Stimulated activated CD4-positive, alpha-beta T cell treated with anti-CD3 and anti-CD28 coated beads, Interleukin-4, amount 100 ng/mL, for 24 hours (primary cell): ENCODE results near the gene ABITRAM.
"Not testable (repeated sequence)": the region's sequence is repeated elsewhere in the genome, so short reads cannot be mapped to it uniquely, and the experiment has no call there.

Experiments
- DNase-seq: peaks from one replicate; pipeline ENCODE4 v3.0.0-alpha.2; 2020

The ABITRAM gene

DNA sequence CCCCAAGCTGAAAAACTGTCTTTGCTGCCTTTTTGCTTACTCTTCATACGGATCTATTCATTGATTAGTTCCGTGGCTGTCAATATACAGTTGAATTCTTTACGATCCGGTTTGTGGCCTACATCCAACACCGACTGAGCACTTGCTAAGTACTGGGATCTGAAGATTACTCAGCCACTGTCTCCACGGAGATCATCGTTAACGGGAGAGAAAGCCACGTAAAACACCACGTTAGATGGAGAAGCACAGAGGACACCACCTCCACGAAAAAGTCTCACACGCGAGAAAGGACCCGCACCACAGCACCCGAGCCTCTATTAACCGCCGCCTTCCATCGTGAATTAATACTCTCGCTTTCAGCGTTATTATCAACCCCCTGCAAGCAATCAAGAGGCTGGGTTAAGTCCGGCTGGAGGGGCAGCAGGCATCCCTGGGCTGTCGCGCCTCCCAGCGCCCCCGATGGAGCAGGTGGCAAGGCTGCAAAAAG lies 926 bp upstream of the ABITRAM start:
- DNase-seq, result no peak

DNA sequence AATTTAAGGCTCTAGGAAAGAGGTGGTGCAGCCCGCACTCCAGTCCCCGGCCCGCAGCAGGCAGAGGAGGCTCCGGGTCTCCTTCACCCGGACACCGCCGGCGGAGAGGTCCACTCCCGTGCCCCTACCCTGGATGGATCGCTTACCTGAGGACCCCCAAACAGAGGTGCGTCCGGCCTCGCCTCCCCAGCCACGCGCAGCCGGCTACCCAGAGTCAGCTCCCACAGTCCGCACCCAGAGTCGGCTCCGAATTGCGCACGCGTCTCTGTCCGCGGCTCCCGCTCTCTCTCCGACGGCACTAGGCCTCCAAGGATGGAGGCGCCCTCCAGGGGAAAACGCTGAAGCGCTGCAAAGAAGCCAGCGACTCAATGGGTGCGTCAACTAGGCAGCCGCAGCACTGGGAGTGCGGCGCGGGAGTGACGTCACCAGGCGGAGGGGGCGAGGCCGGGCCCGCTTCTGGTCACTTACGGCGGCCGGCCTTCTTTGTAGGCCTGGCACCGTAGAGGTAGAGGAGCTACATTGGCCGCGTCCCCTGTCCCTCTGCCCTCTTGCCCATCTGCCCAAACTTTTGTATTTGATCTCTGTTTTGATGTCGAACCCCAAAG lies 380 bp upstream of the ABITRAM start, which contains the start of gene ELP1:
TSS of gene ELP1 (minus strand) at position 407 of the 605 bp plus-strand sequence. CDS start 2,978 bp downstream, outside the sequence.
- DNase-seq, result peak; percentile 93

DNA sequence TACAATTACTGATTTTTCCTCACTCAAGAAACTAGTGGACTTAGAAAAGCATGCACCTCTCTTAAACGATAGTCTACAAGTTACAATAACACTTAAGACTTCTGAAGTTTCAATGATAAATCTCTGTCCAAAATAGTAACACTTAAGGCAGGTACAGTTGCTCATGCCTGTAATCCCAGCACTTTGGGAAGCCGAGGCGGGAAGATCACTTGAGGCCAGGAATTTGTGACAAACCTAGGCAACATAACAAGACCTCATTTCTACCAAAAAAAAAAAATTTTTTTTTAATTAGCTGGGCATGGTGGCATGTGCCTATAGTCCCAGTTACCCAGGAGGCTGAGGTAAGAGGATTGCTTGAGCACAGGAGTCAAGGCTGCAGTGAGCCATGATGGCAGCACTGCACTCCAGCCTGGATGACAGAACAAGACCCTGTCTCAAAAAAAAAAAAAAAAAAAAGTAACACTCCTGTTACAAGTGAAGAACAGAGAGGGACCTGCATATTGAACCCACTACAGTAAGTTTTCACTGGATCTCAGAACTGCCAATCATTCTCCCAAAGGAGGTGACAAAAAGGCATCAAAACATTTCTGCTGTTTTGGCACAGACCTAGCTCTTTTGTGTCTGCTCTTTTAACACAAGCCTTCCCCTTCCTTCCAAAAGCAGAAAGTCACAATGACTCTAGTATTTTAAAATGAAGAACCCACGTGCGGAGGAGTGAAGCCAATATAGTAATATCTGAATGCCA lies 3.5 kb downstream of the ABITRAM start:
- no peak for DNase-seq

DNA sequence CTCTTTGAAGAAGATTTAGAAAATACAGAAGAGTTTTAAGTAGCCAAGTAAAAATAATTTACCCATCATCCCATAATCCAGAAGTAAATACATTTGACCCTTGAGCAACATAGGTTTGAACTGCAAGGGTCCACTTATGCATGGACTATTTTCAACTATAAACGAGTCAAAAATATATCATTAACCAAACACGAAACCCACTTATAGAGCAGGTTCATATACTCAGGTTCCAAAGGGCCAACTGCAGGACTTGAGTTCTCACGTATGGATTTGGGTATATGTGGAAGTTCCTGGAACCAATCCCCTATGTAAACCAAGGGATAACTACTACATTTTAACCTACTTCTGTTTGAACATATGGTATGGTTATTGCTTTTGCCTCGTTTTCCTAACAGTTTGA lies 5.8 kb downstream of the ABITRAM start:
- no peak for DNase-seq

DNA sequence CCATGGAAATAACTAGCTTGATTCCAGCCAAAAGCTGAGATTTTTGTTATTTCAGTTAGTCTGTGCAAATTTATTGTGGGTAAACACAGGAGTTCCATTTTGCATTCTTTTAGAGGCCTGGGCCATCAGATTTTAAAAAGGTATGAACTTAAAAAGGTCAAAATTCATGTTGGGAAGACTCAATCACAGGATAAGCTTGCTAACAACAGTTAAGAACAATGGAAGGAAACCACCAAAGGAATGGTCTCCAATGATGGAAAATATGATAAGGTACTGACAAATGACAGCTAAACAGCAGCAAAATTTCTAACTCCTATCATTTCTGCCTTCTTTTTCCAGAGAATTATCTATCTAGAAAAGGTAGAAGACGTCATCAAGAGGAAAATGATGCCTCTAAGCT lies 16.0 kb downstream of the ABITRAM start:
- no peak for DNase-seq

DNA sequence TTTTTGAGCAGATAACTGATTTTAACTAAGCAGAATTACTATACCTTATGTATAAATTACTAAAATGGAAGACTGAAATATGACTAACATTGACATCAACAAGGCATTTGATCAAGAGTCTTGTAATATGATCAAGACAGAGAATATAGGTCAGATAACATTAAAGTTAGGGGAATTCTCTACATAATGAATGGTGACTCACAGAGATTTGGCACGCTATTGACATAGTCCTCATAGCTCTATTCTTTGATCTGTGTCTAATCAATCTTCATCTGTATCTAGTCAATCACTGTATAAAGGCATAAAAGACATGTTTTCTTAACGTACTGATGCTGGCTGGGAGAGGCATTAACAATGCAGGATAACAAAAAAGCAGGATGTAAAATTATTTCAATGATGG lies 17.4 kb downstream of the ABITRAM start:
- no peak for DNase-seq

DNA sequence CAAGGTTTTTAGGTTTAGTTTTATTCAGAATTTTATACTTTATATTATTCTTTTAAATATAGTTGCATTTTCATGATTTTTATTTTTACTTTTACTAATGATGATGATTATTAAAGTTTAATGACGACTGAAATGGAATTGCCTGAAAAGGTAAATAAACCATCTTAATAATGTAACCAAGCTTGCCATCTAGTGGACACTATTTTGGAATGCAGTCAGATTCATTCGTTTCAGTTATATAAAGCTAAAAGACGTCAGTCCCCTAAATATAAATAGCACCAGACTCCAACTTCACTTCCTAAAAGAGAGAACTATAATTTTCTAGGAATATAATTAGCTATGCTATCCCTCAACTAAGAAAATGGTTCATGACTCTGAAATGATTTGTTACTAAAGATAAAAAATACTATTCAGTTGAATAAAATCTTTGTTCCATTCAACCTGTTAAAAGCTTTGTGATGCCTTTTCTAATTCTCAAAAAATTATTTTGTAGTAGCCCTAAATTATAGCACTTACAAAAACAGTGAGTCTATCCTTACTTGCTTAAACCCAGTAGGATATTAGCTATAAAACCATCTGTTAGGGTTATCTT lies 19.9 kb downstream of the ABITRAM start:
- no peak for DNase-seq

DNA sequence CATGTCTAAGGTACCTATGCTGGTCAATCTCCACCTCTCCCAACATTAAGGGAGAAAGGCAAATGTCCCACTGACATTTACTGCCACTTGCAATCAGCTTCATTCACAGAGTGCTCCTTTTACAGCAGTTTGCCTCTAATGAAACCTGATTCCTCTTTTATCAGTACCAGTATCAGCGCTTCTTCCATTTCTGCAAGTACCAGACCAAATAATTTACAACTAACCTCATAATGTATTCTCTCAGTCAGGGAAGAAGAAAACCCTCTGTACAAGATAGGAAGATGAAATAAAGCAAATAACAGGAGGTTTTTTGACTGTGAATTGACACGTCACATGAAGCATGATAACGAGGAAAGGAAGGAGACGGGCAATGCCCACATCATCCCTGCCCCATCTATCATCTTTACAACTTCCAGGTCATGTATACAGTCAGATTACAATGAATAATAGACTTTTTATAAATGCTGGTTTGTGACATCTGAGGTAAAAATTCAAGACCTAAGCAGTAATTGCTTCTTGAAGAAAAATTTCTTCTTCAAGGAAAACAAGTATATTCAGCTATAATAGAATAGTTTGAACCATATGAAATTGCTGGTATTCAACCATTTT lies 21.9 kb downstream of the ABITRAM start:
- DNase-seq, result no peak

DNA sequence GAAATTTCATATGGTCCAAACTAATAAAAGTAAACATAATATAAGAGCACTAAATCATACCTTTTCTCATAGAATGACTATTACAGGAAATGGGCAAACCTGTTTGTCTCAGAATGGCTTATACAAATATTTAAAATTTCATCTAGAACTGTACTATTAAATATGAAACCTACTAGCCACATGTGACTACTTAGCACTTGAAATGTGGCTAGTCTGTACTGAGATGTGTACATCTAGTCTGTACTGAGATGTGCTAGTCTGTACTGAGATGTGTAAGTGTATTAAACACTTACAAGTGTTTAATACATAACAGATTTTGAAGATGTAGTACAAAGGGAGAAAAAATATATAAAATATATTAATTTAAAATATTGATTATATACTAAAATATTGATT lies 22.4 kb downstream of the ABITRAM start:
- DNase-seq, result no peak

DNA sequence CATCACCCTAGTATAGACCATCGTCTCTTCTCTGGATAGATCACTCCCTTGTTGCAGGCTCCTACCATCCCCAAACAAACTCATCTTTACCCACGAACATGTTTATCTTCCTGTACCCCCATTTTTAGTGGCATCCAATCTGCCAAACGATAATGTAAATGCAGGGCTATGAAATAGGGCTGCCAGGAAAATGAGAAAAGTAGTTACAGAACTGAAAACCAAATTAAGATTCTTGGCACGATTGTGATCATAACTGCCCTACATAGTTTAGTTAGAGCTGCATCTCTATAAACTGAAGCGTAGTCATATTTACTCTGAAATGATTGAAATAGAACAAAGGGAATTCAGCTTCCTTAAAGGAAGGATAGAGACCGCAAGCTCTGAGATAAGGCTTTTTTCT lies 26.1 kb downstream of the ABITRAM start:
- DNase-seq, result no peak

DNA sequence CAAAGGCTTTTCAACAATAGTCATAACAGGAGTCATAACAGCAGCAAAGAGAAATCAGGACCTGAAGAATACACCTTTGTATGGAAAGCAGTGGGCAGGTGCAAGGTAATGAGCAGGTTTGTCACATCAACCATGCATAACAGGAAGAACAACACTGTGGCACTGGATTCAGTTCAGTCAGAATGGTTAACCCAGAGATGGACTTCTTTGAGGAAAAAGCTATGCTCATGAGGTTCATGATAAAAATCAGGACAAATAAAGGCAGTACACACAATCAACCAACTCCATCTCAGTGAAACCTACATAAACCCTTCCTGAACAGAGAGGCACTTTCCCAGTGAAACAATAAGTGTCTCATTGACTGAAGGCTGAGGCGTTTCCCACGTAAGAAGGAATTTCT lies 27.0 kb downstream of the ABITRAM start:
- no peak for DNase-seq

DNA sequence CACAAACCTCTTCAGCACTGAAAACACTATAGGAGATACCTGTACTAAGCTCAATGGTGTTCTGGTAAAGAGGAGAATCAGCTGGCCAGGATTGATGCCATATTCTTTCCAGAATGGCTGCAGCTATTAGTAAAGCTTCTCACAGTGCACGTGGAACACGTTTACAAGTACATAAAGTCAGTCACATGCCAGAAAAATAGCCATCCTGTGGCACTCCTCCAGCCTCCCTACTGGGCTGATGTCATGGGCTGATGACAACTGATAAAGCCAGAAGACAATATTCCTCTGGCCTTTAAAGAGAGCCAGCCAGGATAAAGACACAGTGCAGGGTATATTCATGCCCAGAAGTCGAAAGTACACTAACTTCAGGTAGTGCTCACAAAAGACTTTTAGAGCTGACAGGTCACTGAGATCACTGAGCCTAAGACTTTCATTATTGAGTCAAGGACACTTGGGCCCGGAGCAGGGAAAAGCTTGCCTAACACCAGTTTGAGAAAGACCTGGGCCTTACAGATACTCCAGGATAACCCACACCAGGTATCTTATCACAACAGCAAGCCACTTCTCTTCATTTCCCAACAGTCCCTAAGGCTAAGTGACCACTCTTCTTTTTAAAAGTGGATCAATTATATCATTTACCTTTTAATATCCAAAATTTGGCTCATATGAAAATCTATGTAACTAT lies 29.4 kb downstream of the ABITRAM start:
- DNase-seq, result no peak

DNA sequence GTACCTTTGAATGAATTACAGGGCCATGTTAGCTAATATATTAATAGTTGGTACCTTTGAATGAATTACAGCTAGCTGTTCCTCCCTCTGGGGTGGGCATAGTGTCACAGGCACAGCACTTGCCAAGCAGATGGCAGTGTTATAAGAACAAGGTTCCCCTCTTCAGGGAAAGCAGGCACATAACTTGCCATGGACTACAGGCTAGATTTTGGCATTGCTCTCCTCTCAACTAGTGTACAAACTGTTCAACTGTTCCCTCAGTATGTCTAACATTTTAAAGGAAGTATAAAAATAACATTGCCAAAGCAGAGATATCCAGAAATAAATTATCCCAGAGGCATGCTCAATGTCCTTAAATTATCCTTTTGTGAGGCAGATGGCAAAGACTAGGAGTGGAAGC lies 33.7 kb downstream of the ABITRAM start:
- no peak for DNase-seq

DNA sequence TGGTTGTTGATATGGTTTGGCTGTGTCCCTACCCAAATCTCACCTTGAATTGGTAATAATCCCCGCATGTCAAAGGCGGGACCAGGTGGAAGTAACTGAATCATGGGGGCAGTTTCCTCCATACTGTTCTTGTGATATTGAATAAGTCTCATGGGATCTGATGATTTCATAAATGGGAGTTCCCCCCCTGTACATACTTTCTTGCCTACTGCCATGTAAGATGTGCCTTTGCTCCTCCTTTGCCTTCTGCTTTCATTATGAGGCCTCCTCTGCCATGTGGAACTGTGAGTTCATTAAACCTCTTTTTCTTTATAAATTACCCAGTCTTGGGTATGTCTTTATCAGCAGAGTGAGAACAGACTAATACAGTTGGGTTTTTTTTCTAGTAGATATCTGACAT lies 37.2 kb downstream of the ABITRAM start:
- not testable (repeated sequence) for DNase-seq

DNA sequence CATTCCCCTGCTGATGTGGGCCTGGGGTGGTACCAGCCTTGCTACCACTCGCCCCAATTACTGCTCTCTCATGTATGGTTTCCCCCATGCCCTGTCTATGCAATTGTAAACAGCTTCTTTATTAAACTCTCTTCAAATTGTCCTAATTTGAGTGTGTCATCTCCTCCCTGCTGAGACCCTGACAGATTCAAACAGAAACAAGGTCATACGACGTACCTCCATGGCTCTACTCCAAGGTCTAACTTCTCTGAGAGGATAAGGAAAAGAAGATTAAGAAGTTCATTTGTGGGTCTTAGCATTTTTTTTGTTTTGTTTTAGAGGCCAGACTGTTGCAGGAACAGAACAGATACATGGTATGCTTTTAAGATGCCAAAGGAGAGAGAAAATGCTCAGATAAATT lies 38.0 kb downstream of the ABITRAM start:
- DNase-seq, result no peak

DNA sequence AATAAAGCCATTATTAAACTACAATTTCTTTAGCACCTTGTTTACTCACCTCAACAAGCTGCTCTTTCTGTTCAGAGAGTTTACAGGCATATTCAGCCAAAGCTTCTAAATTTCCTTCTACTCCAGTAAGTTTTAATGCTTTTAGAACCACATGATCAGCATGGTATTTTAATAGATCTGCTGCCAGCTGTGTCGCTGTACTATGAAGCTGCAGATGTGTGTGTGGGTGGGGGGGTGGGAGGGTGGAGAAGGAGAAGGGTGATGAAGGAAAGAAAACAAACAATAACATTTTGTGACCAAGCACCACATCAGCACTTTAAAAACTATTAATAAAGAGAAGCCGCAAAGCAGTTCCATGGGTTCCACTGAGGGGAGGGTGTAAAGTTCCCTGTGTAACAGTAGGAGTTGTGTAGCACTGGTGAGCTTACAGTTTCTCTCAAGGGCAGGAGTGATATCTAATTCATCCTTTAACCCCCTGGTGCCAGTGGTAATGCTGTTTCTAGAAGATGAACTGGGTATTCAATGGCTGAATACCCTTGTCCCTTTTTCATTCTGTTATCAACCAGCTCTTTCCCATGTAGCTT lies 38.5 kb downstream of the ABITRAM start:
- no peak for DNase-seq

DNA sequence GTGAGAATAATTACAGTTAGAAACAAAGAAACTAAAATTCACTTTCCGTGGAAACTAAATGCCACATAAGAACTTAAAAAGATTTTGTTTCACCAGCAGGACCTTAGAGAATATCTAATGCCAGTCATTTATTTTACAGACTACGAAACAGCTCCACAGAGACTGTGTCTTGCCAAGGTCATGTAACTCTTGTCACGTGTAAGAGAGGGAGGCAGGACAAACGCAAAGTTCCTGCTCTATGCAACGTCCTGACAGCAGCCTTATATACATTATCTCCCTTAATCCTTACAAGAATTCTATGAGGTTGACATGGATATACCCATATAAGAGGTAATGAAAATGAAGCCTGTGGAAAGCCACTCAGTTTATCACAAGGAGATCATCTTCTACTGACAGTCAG lies 39.7 kb downstream of the ABITRAM start:
- DNase-seq, result no peak

DNA sequence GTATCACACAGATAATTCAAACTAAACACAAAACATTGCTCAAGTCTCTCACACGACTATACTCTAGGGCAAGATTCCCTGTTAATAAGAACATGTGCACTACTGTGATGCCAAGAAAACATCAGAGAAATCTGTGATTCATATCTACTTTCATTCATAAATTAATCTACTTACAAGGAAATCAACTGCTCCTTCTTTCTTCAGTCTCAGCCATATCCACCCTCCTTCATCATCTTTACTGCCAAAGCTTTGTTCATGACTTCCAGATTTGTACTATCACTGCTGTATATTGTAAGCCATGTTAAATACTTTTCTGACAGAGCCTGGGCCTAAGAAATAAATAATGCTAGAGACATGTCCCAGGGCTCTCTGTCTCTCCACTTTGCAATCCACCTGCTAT lies 44.0 kb downstream of the ABITRAM start:
- DNase-seq, result no peak

DNA sequence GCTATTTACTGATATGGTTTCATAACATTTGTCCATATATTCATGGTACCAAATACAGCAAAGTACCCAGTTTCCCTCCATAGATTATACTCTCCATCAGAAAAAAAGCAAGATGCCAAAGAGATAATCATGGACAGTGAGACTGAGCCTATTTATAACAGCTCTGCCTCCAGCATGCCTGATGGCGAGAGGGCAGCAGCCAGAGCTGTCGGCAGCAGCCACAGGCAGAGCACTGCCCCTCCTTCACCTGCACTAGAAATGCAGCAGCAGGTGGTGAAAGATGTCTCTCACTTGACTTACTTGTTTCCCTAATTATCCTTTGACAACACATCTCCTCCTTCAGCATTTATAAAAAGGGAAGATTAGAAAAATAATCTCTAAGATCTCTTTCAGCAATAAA lies 46.7 kb downstream of the ABITRAM start:
- no peak for DNase-seq

DNA sequence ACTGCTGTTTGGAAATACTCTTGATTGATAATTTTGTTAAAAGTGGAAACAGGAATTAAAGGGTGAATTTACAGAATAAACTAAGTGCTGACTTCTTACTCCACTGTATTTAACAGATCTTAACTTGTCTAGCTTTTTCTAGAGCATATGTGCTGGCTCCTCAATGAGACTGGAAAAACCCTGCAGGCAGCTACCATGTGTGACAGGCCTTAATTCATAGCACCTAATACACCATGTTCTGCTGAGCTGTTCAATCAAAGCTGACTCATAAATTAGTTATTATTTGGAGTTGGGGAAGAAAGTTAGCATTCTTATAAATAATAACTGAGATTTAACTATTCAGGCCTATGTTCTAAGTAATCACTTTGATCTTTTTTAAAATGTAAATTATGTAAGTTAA lies 49.7 kb downstream of the ABITRAM start:
- no peak for DNase-seq
